Measurements from ENCODE around the gene HIGD2A. TPM values are rescaled to one million over a fixed set of nuclear protein-coding genes. Genes with fewer than 3 reads are reported as not detected.

The HIGD2A gene
- total and polyA plus RNA-seq, 9 of the 15 experiments (the other 6 are each of a cell fraction or from before 2014, with no cell fraction given) = 94.7 to 264 (median 163) TPM

GRCh38 chr5:176356179-176356566 is 32.4 kb upstream of the HIGD2A start (continued):
- TF ChIP-seq ZBTB40 (IDR thresholded peaks at IDR 0.05) (no peak), ZBTB40 (CRISPR knock-in tag; IDR thresholded peaks at IDR 0.05) (no peak), CEBPZ (IDR thresholded peaks at IDR 0.05; ENCODE audit: borderline replicate concordance, low read depth, low read length) (no peak), SFPQ (IDR thresholded peaks at IDR 0.05; ENCODE audit: low read depth, low read length) (no peak), XRCC5 (IDR thresholded peaks at IDR 0.05; ENCODE audit: low read depth, low read length) (no peak)
